Fibroblast of the conjunctiva (primary cell): ENCODE measurements around the gene TSPAN14.
"Not testable (repeated sequence)": the region's sequence is repeated elsewhere in the genome, so short reads cannot be mapped to it uniquely, and the experiment has no call there.

Experiments used
- DNase-seq: peaks from one replicate; pipeline ENCODE4 v3.0.0-alpha.2; 2010; ENCODE audit warnings: low read depth

Gene TSPAN14

DNA sequence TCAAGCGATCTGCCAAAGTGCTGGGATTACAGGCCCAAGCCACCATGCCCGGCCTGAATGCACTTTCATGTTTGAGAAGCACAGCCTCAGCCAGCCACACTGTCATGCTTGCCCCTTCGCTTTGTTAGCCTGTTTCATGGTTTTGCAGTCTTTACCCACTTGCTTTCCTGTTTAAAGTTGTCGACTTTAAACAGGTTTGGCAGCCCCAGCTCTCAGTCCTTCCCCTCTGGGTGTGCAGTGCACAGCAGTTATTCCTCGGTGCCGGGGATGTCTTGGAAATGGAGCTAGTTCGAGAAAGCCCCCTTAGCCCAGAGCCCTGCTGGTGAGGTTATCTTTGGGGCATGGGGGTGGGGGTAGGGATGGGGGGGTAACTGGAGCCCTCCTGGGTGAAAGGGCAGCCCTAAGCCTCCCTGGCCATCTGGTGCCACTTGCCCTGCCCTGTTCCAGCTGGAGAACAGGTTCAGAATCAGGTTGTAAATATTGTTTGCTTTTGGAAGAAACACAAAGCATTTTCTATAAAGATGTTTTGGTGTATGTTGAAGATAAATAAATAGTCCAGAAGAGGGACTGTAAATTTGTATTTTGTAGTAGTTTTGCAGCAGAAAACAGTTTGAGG lies 14.8 kb downstream of the TSPAN14 start:
- no peak for DNase-seq

DNA sequence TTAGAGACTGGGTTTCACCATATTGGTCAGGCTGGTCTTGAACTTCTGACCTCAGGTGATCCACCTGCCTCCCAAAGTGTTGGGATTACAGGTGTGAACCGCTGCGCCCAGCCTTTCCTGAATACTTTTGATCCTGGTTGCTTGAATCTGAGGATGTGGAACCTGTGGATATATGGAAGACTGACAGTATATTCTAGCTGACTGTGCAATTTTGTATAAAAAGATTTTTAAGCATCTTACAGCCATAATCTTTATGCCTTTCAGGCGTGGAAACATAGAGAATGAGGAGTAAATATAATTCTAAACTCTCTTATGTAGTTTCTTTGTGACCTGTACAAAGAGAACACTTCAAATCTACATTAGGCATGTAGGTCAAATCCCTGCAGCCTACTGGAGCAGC lies 16.2 kb downstream of the TSPAN14 start:
- no peak for DNase-seq

DNA sequence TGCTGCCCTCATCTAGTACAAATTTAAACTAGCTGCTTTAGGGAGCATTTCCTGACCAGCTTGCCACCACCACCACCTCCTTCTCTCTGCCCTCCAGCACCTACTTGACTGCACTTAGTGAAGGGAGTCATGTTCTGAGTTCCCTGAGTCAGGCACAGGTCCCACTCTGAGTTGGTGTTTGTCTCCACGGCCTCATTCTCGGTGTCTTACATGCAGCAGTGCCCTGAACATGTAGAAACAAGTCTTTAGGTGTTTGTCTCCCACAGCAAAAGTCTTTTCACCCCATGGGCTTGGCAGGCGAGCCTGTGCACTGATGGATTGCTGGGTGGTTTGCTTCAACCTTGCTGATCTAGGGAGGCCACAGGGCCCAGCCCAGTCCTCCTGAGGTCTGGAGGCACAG lies 16.9 kb downstream of the TSPAN14 start:
- no peak for DNase-seq

DNA sequence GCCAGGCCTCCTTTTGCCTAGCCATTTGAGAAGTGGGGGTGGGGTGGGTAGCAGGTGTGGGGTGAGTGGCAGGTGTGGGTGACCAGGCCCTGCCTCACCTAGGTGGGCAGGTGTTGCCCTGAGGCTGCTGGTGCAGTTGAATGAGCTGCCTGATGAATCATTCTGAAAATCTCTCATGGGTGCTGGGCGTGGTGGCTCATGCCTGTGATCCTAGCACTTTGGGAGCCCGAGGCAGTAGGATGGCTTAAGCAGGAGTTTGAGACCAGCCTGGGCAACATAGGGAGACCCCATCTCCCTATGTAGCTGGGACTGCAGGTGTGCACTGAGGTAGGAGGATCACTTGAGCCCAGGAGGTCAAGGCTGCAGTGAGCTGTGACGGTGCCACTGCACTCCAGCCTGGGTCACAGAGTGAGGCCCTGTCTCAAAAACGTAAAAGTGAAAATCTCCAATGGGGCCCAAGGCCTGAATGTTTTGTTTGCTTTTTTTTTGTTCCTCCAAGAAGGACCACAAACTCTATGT lies 17.7 kb downstream of the TSPAN14 start:
- no peak for DNase-seq

DNA sequence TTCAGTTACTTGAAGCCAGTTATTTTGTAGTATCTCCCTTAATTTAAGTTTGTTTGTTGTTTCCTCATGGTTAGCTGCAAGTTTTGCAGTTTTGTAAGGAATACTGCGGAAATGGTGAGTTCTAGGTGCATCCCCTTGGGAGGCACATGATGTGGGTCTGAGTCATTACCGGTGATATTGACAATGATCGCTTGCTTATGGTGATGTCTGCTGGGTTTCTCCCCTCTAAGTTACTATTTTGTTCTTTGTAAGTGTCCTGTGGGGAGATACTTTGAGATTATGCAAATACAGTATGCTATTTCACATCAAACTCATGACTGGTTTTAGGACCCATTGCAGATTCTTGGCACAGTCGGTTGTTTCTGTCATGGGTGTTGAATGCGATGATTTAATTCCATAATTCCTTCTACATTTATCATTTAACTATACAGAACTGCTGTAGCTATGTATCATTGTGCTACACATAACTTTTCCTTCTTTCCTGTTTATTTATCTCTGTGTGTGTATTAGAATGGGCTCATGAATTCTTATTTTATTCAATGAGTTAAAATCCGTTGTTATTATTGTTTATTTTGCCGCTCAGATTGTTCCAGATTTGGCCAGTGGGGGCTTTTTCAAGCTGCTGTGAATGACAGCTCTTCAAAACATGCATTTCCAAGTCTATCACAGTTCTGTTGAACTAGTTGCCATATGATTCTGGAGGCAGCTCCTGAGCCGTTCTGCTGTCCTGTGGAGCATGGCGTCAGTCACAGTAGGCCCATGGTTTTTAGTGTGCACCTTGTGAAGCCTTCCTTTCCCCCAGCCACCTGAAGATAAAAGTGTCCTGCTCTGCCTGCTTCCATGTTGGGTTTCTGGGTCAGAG lies 18.4 kb downstream of the TSPAN14 start:
- DNase-seq: peak; percentile 59

DNA sequence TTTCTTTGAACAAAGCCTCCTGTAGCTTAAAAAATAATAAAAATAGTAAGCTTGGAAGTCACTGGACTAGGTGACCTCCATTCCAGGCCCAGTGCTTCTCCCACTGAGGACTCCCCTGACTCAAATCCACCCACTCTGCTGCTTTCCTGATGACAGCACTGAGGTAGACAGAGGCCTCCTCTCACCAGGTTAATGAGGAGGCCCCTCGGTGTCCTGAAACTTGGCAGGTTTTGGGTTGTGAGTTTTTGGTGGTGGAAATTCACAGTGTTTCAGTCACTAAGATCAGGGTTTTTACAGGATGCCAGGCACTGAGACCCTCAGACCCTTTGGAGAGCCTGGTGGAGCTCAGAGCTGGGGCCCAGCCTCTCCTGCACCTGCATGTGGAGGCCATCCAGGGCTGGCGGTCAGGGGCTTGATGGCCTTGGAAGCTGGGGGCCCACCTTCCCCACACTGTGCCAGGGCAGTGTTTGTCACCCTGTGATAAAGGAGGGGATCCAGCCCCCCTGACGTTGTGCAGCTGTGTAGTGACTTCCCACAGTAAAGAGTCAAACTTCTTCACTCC lies 19.1 kb downstream of the TSPAN14 start:
- no peak for DNase-seq

DNA sequence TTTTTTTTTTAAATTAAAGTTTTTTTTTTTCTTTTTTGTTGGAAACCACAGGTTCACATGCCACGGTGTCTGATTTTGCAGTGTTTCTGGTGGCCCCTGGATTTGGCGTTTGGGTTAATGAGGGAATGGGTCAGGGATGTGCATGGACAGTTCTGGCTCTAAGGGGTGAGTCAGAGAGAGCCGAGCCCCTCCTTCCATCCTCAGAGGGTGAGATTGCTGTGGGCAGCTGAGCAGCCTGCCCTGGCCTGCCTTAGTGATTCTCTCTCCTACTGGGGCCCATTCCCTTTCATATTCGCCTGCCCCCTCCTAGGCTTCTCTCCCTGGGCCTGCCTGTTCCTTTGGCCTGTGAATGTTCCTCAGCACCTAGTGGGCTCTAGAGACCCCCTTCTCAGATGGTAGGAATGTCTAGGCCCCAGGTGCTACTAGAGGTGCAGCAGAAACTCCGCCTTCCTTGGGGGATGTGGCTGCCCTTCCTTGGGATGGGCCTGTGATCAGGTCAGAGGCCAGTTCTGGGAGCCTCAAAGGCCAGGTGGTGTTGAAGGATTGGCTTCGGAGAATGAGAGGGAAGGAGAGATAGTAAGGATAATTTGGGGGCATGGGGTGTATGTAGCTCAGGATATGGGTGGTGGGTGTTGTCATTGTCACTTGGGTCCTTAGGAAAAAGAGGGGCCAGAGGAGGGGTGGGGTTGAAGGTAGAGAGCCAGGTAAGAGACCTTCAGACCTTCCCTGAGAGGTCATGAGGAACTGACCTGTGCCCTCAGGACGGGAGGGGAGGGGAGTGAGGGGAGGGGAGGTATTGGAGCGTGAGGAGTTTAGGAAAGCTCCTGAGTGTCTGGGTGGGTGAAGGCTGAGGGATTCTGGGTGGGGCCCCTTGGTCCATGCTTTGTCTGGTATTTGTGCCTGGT lies 19.8 kb downstream of the TSPAN14 start:
- no peak for DNase-seq

DNA sequence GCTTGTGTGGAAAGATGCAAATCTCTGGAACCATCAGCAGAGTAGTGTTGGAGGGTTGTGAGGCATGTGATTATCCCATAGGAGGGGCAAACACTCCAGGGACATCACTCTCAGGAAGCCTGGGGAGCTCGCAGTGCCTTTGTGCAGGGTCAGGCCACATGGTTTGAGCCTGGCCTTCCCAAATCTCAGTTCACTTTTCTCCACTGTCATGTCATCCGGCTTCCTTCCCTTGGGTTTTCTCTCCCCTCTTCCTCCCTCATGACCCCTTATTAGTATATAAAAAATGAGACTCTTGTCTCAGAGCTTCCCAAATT lies 20.4 kb downstream of the TSPAN14 start:
- no peak for DNase-seq

DNA sequence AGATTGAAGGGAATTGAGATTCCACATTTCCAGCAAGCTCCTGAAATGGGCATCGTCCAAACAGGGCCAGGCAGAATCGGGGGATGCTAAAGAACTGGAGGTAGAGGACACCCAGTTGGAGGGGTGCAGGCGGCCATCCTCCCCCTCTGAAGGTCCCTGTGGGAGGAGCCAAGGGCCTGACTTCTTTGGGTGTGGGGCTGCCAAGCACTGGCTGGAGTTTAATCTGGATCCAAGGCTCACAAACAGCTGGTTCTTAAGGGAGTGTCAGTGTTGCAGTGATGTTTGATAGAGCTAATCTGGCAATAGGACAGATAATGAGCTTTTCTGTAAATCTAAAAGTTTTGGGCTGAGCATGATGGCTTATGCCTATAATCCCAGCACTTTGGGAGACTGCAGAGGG lies 20.8 kb downstream of the TSPAN14 start:
- DNase-seq: no peak

DNA sequence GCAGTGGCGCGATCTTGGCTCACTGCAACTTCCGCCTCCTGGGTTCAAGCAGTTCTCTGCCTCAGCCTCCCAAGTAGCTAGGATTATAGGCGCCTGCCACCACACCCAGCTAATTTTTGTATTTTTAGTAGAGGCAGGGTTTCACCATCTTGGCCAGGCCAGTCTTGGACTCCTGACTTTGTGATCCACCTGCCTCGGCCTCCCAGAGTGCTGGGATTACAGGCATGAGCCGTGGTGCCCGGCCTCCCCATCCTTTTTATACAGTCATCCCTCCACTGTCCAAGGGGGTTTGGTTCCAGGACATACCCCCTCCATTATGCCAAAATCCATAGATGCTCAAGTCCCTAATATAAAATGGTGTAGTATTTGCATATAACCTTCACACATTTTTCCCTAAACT lies 21.5 kb downstream of the TSPAN14 start:
- DNase-seq: not testable (repeated sequence)

DNA sequence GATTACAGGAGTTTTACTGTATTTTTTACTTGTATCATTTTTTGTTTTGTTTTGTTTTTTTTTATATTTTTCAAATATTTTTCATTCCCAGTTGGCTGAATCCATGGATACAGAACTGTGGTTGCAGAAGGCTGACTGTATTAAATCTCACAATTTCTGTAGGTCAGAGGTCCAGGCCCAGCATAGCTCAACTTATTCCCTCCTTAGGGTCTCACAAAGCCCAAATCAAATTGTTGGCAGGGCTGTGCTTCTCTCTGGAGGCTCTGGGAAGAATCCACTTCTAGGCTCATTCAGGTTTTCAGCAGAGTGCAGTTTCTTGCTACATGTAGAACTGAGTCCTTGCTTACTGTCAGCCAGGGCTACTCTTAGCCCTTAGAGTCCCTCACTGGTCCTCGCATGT lies 22.6 kb downstream of the TSPAN14 start:
- no peak for DNase-seq

DNA sequence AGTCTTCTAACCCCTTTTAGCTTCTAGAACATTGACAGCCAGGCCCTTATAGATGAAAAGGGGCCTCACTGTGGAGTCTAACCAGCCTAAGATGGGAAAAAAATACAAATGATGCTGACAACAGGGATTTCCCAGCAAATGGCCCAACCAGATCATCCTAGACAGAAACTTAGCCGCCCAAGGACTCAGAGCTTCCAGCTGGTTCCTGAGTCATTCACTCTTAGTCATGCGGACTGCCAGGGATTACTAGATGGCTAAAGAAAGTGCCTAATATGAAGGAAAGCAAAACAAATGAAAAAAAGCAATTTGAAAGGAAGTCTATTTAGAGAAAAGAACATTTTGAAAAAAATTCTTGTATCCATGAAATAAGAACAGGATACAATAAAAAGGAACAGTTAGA lies 23.7 kb downstream of the TSPAN14 start:
- peak; percentile 70 for DNase-seq

DNA sequence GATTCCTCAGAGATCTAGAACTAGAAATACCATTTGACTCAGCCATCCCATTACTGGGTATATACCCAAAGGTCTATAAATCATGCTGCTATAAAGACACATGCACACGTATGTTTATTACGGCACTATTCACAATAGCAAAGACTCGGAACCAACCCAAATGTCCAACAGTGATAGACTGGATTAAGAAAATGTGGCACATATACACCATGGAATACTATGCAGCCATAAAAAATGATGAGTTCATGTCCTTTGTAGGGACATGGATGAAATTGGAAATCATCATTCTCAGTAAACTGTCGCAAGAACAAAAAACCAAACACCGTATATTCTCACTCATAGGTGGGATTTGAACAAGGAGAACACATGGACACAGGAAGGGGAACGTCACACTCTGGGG lies 26.3 kb downstream of the TSPAN14 start:
- not testable (repeated sequence) for DNase-seq

DNA sequence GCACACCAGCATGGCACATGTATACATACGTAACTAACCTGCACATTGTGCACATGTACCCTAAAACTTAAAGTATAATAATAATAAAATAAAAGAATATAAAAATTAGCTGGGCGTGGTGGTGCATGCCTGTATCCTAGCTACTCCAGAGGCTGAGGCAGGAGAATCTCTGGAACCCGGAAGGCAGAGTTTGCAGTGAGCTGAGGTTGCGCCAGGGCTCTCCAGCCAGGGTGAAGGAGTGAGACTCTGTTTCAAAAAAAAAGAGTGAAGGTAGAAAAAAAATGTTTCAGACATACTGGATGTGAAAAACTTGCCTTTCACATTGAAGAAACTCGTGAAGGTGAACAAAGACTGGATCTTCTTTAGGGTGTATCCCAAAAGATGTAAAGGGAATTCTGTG lies 26.7 kb downstream of the TSPAN14 start:
- DNase-seq: no peak

DNA sequence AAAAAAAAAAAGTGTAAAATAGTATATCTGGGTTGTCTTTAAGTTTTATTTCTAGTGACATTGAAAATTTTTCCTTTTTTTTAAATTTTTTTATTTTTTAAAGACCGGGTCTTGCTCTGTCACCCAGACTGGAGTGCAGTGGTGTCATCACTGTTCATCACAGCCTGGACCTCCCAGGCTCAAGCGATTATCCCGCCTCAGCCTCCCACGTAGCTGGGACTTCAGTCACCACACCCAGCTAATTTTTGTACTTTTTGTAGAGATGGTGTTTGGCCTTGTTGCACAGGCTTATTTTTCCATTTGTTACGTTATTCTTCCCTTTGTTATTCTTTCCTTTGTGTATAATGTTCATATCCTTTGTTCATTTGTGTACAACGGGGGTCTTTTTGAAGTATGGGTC lies 30.1 kb downstream of the TSPAN14 start:
- no peak for DNase-seq

DNA sequence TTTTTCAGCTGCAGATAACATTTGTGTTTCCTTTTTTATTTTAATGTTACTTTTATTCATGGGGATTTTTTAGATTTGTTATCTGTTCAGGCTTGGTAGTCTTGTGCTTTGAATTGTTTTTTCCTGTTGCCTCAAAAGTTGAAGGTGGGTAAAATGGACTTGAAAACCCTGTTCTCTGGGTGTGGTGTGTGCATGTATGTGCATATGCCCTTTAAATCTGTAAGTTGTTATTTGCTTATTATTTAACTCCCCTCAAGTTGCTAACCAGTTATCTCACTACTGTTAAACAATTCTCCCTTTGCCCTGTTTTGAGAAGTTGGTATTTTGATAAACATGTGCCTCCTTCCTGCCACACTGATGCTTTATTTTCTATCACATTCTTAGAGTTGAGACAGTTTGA lies 30.6 kb downstream of the TSPAN14 start:
- no peak for DNase-seq

DNA sequence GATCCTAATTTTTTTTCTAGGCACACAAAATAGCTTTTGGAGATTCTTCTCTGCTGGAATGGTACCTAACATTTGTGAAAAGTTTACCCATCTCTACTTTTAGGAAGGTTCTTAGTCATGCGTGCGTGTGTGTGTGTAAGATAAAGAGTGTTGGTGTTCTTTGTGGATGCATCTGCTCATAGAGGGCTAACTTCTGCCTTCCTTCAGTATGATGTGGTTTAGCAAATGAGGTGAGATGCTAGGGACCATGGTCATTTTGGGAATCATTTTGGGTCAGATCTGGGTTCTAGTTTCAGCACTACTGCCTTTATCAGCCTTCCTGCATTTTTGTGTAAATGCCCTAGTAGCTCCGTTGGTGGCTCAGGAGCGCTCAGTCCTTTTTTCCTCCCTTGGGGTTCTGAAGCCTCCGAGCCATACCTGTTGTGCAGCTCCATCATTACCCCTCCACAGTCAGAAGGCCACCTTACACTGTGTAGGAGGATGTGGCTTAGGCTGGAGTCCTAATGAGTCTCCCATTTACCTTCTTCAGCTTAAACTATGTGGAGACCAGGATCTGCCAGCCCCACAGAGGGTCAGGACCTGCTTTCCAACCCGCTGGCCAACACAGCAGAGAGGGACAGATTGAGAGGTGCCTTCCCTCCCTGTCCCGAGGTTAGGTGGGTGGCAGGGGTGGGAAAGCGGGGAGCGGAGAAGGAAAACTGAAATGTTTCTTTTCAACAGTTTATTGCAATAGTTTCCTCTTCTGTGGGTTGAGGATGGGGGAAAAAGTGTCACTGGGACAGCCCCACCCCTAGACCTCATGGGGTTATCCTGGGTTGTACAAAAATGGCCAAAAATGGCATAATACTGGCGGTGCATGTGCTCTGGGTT lies 31.2 kb downstream of the TSPAN14 start:
- no peak for DNase-seq

DNA sequence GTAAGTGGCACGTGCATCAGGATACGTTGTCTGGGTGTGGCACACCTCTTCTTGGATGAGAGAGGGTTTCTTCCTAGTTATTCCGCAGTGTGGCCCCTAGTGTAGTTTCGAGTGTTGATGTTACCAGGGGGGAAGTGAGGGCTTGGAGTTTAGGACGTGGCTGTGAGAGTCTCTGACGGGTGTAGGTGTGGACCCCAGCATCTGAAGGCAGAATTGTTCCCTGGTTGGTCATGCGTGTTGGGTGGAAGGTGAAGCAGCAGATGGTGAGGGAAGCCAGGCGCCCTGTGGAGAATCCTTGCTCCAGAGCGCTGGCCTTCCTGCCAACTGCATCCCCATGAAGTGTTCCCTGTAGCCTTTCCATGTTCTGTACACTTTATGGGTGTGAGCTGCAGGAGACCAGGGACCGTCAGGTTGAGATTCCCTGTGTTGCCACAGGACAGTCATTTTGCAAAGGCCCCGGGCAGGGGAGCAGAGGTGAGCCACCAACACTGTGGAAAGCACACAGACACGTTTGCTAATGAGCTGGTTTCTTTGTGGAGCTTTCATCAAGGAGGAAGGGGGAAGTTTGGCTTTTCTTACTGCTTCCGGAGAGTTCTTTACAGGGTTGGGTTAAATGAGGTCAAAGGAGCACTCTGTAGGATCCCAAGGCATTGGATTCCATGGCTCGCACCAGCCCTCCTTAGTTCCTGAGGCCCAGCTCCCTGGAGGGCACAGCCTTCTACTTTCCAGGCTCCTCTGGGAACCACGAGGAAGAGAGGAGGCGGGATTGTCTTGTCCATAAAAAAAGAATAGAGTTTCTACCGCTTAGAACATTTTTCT lies 32.0 kb downstream of the TSPAN14 start:
- DNase-seq: no peak

DNA sequence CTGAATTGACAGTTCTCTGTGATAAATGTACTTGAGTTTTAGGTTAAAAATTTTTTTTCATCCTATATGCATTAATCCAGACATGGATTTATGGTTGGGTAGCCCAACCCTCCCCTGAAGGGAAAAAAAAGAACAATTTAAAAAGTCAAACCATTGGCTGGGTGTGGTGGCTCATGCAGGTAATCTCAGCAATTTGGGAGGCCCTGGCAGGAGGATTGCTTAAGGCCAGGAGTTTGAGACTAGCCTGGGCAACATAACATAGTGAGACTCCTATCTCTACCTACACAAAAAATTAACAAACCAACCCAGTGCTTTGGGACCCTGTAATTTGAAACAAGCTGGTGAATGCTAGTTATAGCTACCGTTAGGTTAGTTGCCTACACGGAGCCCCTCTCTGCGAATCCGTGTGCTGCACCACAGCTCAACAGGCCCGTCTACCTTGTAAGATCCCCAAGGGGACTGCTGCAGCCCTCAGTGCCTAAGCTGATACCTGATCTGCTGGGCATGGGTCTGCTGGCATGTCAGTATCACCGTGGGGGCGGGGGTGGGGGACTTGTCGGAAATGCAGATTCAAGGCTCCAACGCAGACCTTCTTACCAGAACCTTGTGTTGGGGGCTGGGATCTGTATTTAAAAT lies 32.8 kb downstream of the TSPAN14 start:
- no peak for DNase-seq

DNA sequence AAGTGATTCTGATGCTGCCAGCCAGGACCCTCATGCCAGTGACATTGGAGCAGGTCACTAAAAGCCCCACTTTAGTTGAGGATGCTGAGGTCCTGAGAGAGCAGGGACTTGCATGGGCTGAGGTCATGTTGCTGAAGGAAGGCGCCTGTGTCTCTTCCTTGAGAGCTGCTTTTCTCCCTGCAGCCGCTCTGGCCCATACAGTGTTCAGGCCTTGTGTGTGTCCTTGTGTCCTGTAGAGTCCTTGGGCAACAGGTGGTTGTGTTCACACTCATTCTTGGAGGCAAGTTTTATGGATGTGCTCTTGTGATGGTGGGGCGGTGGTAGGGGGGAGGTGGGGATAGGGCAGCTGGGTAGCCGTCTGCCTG lies 33.3 kb downstream of the TSPAN14 start:
- no peak for DNase-seq
